HG03039 (cell line): ENCODE measurements around the gene MYO1E.

Source experiments
- ATAC-seq: cut with Tn5 transposase; IDR thresholded peaks from one replicate; pipeline ENCODE4 v1.9.1; 2021; ENCODE audit warnings: mild to moderate bottlenecking, moderate library complexity; ENCODE audit not compliant: unreplicated experiment

The MYO1E gene

GRCh38 chr15:59268852-59269407, 103.7 kb downstream of the MYO1E start:
- ATAC-seq, result no peak

DNA sequence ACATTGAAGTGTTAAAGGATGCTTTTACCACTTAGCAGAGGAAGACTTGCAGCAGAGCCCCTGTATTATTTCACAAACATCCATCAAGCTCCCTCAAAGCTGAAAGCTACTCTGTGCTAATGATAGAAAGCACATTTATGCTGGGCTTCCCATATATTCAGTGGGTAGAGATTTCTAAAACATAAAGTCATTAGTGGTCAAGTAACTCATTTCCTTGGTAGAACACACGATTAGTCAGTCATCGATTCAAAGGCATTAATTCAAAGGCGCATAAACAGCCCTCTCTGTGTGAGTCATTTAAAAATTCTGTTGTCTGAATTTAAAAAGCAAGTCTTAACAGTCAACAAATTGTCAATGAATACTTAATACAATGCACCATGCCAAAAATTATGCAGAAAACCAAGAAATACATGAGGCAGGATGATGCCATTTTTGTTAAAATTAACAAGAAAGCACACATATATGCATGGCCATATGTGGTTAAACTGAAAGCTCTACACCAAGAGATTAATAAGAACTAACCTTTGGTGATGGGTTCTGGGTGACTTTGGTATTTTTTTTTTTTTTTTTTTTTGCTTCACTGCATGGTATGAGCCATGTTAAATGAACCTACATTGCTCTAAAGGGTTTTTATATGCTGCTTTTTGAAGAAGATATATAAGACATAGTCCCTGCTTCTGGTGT, 104.4 kb downstream of the MYO1E start:
- ATAC-seq, result no peak

GRCh38 chr15:59266028-59266427, 106.6 kb downstream of the MYO1E start:
- ATAC-seq, result no peak

- ATAC-seq, result no peak
Observed at GRCh38 chr15:59262316-59262715, 110.4 kb downstream of the MYO1E start.

DNA sequence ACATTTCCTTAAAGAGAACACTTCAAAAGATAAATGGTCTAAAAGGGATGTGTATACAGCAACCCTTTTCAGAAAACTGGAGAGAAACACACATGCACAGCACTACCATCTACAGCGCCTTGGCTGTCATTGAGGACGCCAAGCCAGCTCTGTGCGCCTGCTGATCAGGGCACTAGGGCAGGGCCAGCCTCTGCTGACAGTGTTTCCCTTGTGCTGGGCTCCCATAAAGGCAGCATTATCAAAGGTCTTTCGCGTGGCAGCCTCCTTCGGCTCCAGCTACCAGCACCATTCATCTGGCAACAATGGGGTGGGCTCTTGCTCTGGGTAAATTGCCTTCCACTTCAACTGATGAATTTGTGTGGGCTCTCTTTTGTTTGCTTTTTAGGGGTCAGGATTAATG, 112.6 kb downstream of the MYO1E start:
- ATAC-seq, result no peak

- no peak for ATAC-seq
Observed at GRCh38 chr15:59259137-59259943, 113.3 kb downstream of the MYO1E start.

DNA sequence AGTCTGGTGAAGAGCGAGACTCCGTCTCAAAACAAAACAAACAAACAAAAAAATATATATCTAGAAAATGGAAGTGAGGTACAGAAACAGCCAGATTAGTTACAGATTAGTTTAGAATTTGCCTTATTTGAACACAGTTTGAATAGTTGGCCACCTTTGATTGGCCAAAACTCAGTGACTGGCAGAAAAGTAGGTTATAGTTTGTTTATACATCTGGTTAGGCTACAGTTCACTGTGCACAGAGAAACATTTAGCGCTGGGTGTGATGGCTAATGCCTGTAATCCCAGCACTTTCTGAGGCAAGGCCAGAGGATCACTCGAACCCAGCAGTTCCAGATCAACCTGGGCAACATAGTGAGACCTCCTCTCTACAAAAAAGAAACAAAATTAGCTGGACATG, 114.4 kb downstream of the MYO1E start:
- no peak for ATAC-seq

DNA sequence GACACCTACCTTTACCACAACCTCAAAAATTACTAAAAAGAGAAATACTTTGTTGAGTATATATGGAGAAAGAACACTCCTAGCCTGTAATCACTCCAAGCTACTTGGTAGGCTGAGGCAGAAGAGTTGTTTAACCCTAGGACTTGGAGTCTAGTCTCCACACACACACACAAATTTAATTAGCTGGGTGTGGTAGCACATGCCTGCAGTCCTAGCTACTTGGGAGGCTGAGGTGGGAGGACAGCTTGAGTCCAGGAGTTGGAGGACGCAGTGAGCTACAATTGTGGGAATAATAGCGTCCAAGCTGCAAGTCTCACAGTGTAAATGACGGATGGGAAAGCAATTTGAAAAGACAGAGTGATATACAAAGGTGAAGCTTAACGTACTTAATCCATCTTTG, 115.5 kb downstream of the MYO1E start:
- no peak for ATAC-seq

DNA sequence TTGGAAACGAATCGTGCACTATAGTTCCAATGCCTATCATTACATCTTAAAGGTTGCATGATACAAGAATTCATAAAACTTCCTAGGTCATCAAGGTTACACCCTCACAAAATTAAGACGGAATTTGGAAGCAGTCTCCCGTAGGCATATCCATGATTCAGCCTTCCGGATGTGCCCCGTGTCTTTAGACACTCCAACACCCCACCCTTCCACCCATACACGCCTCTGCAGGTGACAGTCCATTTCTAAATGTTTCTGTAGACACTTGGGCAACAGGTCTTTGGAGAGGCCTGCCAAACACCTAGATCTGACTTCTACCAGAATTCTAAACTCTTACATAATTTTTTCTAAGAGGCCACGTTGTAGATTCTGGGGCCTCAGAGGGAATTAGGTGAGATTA, 116.2 kb downstream of the MYO1E start:
- no peak for ATAC-seq

DNA sequence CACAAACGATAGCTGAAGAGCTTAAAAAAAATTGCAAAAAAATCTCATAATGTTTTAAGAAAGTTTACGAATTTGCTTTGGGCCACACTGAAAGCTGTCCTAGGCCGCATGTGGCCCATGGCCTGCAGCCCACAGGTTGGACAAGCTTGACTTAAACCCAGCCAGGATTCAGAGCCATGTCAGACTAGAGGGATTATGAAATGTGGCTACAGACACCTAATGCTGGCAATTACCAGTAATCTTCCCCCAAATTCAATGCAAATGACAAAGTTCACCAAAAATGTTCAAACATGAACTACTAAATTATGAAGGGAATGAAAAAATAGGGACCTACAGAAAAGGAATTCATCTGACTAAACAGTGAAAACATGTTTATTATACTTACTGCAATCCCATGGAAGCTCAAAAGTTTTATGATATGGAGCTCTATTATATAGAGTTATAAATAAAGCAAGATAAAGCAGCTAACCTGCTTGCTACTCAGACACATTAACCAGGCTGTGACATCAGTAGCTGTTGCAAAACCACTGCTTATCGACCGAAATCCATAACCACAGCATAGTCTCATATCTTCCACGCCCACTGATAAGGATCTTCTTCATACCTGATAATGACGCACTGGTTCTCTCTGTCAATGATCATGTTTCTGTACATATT, 116.9 kb downstream of the MYO1E start:
- ATAC-seq, result no peak

- no peak for ATAC-seq
Observed at GRCh38 chr15:59252137-59252536, 120.5 kb downstream of the MYO1E start.

- no peak for ATAC-seq
Observed at GRCh38 chr15:59251001-59251845, 121.4 kb downstream of the MYO1E start.

DNA sequence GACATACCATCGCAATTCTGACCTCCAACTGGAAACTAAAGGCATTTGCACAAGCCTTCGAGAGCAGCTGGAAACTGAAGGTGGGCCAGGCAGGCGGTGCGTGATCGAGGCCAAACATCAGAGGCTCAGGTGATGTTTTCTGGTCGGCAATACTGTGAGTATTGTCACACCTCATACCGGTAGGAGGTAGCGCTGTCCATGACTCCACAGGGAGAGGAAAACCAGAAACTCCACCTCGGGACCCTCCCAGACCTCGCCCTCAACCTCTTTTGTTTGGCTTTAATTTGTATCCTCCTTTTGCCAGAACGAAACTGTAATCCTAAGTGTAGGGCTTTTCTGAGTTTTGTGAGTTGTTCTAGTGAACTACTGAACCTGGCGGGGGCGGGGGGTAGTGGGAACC, 122.4 kb downstream of the MYO1E start:
- no peak for ATAC-seq

DNA sequence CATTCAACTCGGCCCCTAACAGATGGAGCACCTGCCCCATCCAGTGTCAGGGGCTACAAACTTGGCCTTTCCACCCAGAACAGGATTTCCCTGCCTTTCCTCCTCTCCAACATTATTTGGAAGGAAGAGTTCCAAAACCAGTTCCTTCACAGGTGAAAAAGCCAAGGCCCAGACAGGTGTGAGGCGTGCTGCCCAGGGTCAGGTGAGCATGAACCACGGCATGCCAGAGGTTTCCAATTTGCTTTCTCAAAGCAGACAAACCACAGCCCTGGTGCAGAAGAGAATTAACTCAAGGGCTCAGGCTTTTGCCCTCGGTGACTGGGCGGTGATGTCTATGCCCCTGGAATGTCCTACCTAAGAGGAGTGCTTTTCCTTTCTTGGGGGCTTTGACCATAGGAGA, 122.9 kb downstream of the MYO1E start:
- no peak for ATAC-seq

- ATAC-seq, result no peak
Observed at GRCh38 chr15:59247364-59247763, 125.3 kb downstream of the MYO1E start.

- ATAC-seq, result no peak
Observed at GRCh38 chr15:59245559-59245958, 127.1 kb downstream of the MYO1E start.

GRCh38 chr15:59244337-59244736, 128.3 kb downstream of the MYO1E start:
- peak; percentile 79 for ATAC-seq

DNA sequence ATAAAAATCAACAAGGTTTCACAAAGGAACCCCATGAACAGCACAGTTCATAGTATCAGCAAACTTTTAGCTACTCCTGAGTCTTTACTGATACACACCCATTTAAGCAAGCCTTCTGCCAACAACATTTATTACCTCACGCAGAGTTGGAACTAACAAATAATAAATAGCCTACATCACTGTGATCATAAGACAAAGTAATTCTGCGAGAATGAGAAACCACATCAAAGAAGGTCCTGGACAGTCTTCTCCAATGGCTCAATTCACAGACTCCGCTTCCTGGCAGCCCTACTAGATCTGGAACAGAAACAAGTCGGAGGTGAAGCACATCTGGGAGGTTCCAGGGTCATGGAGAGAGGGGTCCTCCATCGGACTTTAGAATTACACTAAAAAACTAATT, 129.0 kb downstream of the MYO1E start:
- ATAC-seq, result no peak

DNA sequence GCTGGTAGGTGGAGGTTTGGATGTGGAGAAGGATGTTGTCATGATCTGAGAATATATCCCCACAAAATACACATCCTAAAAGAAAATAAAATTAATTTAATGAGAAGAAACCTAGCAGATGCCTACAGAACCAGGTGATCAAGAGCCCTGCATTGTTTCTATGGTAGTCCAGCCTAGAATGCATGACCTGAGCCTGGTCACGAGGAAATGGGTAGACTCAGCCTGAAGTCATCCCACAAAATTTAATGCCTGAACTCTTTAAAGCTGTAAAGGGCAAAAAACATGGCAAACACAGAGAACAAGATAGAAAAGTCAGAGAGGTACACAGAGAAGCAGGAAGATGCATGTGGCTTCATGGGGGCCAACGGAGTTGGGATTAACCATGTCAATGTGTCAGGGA, 130.0 kb downstream of the MYO1E start:
- no peak for ATAC-seq

GRCh38 chr15:59240036-59240435, 132.6 kb downstream of the MYO1E start:
- no peak for ATAC-seq

DNA sequence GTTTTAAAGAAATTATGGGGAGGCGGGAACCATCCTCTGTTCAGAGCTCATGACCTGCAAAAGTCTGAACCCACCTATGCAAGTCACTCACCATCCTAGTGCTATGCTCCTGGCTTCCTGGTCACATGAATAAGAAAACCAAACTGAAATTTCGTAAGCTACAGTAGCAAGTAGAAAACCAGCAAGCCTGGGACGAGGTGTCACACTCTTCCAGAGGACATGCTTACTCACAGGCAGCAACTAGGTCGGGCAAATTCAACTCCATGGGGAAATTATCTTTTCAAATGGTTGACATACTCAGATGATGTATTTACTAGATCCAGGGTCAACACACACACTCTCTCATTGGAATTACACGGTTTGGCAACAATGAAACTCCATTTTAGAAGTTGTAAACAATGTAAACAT, 134.7 kb downstream of the MYO1E start:
- ATAC-seq, result no peak
